ENCODE results near the gene CARD6. TPM values are rescaled to one million over a fixed set of nuclear protein-coding genes. Genes with fewer than 3 reads are reported as not detected.
A peak's percentile ranks its signal among the peaks of the same experiment; 100 is the strongest.

Gene CARD6
- total and polyA plus RNA-seq, 9 of the 15 experiments (the other 6 are each of a cell fraction or from before 2014, with no cell fraction given): 3.5 to 8.3 (median 5.9) TPM

DNA sequence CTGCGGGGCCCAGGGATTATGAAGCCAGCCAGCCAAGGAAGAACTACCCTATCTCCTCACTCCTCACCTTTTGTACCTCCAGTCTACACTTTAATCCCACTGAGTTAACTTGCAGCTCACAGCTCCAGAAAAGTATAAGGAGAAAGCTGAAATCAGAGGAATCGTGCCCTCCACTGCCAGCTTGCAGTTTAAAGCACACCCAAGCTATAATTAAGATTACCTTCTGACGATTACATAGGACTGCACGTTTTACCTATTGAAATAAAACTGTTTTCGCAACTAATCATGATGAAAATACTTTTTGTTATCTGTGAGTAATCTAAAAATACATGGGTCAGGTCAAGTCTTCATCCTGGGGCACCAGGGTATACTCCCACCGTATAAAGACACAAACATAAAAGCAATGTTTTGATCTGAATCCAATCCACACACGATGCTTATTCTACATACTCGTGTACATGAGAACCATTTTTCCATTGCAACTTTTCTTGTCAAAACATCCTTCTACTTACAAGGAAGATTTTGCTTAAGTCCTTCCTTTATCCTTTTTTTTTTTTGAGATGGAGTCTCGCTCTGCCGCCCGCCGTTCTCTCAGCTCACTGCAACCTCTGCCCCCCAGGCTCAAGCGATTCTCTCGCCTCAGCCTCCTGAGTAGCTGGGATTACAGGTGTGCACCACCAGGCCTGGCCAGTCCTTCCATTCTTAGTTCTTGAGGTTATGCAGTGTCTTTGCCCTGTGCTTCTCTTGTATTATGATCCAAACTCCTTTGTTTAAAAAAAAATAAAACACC lies 13.8 kb upstream of the CARD6 start (continued):
- TF ChIP-seq PCBP2 (IDR thresholded peaks at IDR 0.05; ENCODE audit: low read depth, low read length, poor library complexity, severe bottlenecking) (no peak), BMI1 (IDR thresholded peaks at IDR 0.05; ENCODE audit: low read length) (no peak), HNRNPUL1 (IDR thresholded peaks at IDR 0.05; ENCODE audit: low read length) (0 out of 2 replicates have a peak, but pooled peaks have one; percentile 64), POLR2A (conservative IDR thresholded peaks at IDR 0.05) (peak; percentile 45), MYNN (IDR thresholded peaks at IDR 0.05) (peak; percentile 21; the same call in 1 of the 2 replicates), MYNN (CRISPR knock-in tag; IDR thresholded peaks at IDR 0.05) (no peak), SIN3A (IDR thresholded peaks at IDR 0.05; ENCODE audit: borderline replicate concordance in 2 of 2, control insufficient read depth in 1 of 2, low read depth in 2 of 2, low read length in 2 of 2) (no peak), ARID4B (CRISPR knock-in tag; IDR thresholded peaks at IDR 0.05) (no peak), ZNF324 (CRISPR knock-in tag; IDR thresholded peaks at IDR 0.05) (0 out of 2 replicates have a peak, but pooled peaks have one; percentile 25), ASH1L (IDR thresholded peaks at IDR 0.05; ENCODE audit: borderline replicate concordance, low read depth, partially characterized antibody) (no peak), SIN3B (IDR thresholded peaks at IDR 0.05; ENCODE audit: low read depth) (no peak), AFF4 (CRISPR knock-in tag; IDR thresholded peaks at IDR 0.05) (peak; percentile 27; the same call in 1 of the 2 replicates)
- TF ChIP-seq, protein P1, sequence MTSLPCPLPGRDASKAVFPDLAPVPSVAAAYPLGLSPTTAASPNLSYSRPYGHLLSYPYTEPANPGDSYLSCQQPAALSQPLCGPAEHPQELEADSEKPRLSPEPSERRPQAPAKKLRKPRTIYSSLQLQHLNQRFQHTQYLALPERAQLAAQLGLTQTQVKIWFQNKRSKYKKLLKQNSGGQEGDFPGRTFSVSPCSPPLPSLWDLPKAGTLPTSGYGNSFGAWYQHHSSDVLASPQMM (CRISPR knock-in tag; IDR thresholded peaks at IDR 0.05): no peak
